SK-N-SH (cell line): Measurements from ENCODE around the gene PGP. TPM values are rescaled to one million over a fixed set of nuclear protein-coding genes. Genes with fewer than 3 reads are reported as not detected.

ENCODE experiments used
- CTCF ChIA-PET: fragments of 300-600, 350-600 bp; formaldehyde crosslinking; extraction: SDS; loops from one replicate; lab custom pipeline; 2021; lab: Yijun Ruan, JAX
- POLR2A ChIA-PET: fragments of 350-600 bp; sonication (Branson Sonifier 250); formaldehyde crosslinking; extraction: SDS; loops from one replicate; lab custom pipeline; 2020; ENCODE audit warnings: antibody characterized with exemption, inconsistent platforms; lab: Yijun Ruan, JAX
- DNase-seq: peaks from one replicate; pipeline ENCODE4 v3.0.0; 2012
- H2AFZ ChIP-seq: fragments of 200-600 bp; sonication (generic); 2 replicates; pipeline ENCODE4 v1.8.1; 2016; ENCODE audit warnings: antibody characterized with exemption, mild to moderate bottlenecking, low read depth
- H3F3A ChIP-seq: fragments of 200-600 bp; sonication (generic); replicated peaks from 2 replicates; pipeline ENCODE3; 2016; ENCODE audit warnings: antibody characterized with exemption, mild to moderate bottlenecking; ENCODE audit not compliant: insufficient read depth
- H3K27ac ChIP-seq, 2 experiments: fragments of 200-500 bp in 1 of 2; fragments of 200-600 bp in 1 of 2; sonication (Bioruptor generic) in 1 of 2; sonication (generic), shearing (Covaris generic) in 1 of 2; 2 replicates each; pipeline versions ENCODE4 v1.5.1 to v1.6.1; 2014 to 2016; ENCODE audit warnings: low read depth in 2 of 2, inconsistent platforms in 1 of 2, low read length in 1 of 2, mild to moderate bottlenecking in 1 of 2, mixed read lengths in 1 of 2
- H3K27me3 ChIP-seq: fragments of 200-600 bp; sonication (generic), shearing (Covaris generic); 2 replicates; pipeline ENCODE4 v1.6.1; 2016; ENCODE audit warnings: mixed run types; ENCODE audit not compliant: insufficient read depth
- H3K36me3 ChIP-seq, 2 experiments: fragments of 200-500 bp in 1 of 2; fragments of 200-600 bp in 1 of 2; sonication (Bioruptor generic) in 1 of 2; sonication (generic) in 1 of 2; replicated peaks in 1 of 2; 2 replicates each; pipeline versions ENCODE3 to v1.5.1; 2014 to 2016; ENCODE audit warnings: low read length in 1 of 2, mild to moderate bottlenecking in 1 of 2; ENCODE audit not compliant: insufficient read depth in 2 of 2, control insufficient read depth in 1 of 2
- H3K4me1 ChIP-seq, 2 experiments: fragments of 200-500 bp in 1 of 2; fragments of 200-600 bp in 1 of 2; sonication (Bioruptor generic) in 1 of 2; sonication (generic), shearing (Covaris generic) in 1 of 2; 2 replicates each; pipeline versions ENCODE4 v1.5.1 to v1.6.1; 2014 to 2016; ENCODE audit warnings: low read depth in 1 of 2, low read length in 1 of 2, mixed run types in 1 of 2; ENCODE audit not compliant: insufficient read depth in 2 of 2, control insufficient read depth in 1 of 2
- H3K4me2 ChIP-seq: fragments of 200-600 bp; sonication (generic), shearing (Covaris generic); 2 replicates; pipeline ENCODE4 v1.6.1; 2017; ENCODE audit warnings: mixed run types
- H3K4me3 ChIP-seq, 2 experiments: fragments of 200-500 bp in 1 of 2; fragments of 200-600 bp in 1 of 2; sonication (Bioruptor generic) in 1 of 2; sonication (generic), shearing (Covaris generic) in 1 of 2; 2 replicates each; pipeline versions ENCODE4 v1.5.1 to v1.8.1; 2014 to 2016; ENCODE audit warnings: low read depth in 2 of 2, inconsistent platforms in 1 of 2, low read length in 1 of 2, mild to moderate bottlenecking in 1 of 2, mixed read lengths in 1 of 2, moderate library complexity in 1 of 2
- H3K79me2 ChIP-seq: fragments of 200-600 bp; sonication (generic); 2 replicates; pipeline ENCODE4 v1.8.1; 2017; ENCODE audit warnings: mild to moderate bottlenecking; ENCODE audit not compliant: insufficient read depth
- H3K9ac ChIP-seq: fragments of 200-600 bp; sonication (generic); 2 replicates; pipeline ENCODE4 v1.6.1; 2017; ENCODE audit warnings: mixed run types
- H3K9me2 ChIP-seq: fragments of 200-600 bp; sonication (generic); 2 replicates; pipeline ENCODE4 v1.6.1; 2017; ENCODE audit warnings: mixed run types
- H3K9me3 ChIP-seq: fragments of 200-600 bp; sonication (generic); 2 replicates; pipeline ENCODE4 v1.6.1; 2017; ENCODE audit warnings: mixed run types, mild to moderate bottlenecking, moderate library complexity
- H4K20me1 ChIP-seq: fragments of 200-600 bp; sonication (generic); 2 replicates; pipeline ENCODE4 v1.6.1; 2017; ENCODE audit warnings: mild to moderate bottlenecking, mixed run types; ENCODE audit not compliant: insufficient read depth
- CTCF ChIP-seq: fragments of 200-600 bp; sonication (generic); IDR thresholded peaks from 2 replicates; pipeline ENCODE4 v1.6.1; 2017; ENCODE audit warnings: antibody characterized with exemption, mild to moderate bottlenecking, moderate library complexity
- EZH2phosphoT487 ChIP-seq: fragments of 200-600 bp; sonication (generic); IDR thresholded peaks from 2 replicates; pipeline ENCODE4 v1.6.1; 2017; ENCODE audit warnings: low read depth, mixed run types, mild to moderate bottlenecking, antibody characterized with exemption, moderate library complexity, borderline replicate concordance
- FOXJ3 ChIP-seq: sonication (generic); formaldehyde crosslinking; IDR thresholded peaks from 2 replicates; pipeline ENCODE4 v1.5.1; 2020; ENCODE audit warnings: mild to moderate bottlenecking, missing genetic modification reagents
- GABPA ChIP-seq: IDR thresholded peaks from 2 replicates; pipeline ENCODE4 v1.4.0; 2012; ENCODE audit warnings: low read depth, mild to moderate bottlenecking
- MEF2A ChIP-seq: IDR thresholded peaks from 2 replicates; pipeline ENCODE4 v1.4.0; 2012; ENCODE audit warnings: low read depth, borderline replicate concordance
- RCOR1 ChIP-seq: fragments of 150-350 bp; IDR thresholded peaks from 2 replicates; pipeline ENCODE4 v1.6.1; 2017; ENCODE audit warnings: antibody characterized with exemption, low read length
- TCF12 ChIP-seq: IDR thresholded peaks from 2 replicates; pipeline ENCODE4 v1.4.0; 2012
- WGBS: methylation state at CpG from one replicate; pipeline ENCODE4 v1.1.6; 2017; ENCODE audit warnings: low lambda C conversion rate; 5-methylcytosine and 5-hydroxymethylcytosine counted together
- polyA plus RNA-seq, 3 experiments: library from polyadenylated mRNA; depleted of rRNA; stranded (reverse); fragments of >200 nt; gene quantifications; 2 replicates each; pipeline ENCODE4 v1.2.3, GENCODE V29; 2012
- TF ChIP-seq, protein P1 (sequence below): IDR thresholded peaks from 2 replicates; pipeline ENCODE4 v1.6.1; 2012; ENCODE audit warnings: mild to moderate bottlenecking, low read depth, low read length, moderate library complexity

The PGP gene
- polyA plus RNA-seq, 1 of the 3 experiments (the other 2 are of a cell fraction) = 10.3 TPM

DNA sequence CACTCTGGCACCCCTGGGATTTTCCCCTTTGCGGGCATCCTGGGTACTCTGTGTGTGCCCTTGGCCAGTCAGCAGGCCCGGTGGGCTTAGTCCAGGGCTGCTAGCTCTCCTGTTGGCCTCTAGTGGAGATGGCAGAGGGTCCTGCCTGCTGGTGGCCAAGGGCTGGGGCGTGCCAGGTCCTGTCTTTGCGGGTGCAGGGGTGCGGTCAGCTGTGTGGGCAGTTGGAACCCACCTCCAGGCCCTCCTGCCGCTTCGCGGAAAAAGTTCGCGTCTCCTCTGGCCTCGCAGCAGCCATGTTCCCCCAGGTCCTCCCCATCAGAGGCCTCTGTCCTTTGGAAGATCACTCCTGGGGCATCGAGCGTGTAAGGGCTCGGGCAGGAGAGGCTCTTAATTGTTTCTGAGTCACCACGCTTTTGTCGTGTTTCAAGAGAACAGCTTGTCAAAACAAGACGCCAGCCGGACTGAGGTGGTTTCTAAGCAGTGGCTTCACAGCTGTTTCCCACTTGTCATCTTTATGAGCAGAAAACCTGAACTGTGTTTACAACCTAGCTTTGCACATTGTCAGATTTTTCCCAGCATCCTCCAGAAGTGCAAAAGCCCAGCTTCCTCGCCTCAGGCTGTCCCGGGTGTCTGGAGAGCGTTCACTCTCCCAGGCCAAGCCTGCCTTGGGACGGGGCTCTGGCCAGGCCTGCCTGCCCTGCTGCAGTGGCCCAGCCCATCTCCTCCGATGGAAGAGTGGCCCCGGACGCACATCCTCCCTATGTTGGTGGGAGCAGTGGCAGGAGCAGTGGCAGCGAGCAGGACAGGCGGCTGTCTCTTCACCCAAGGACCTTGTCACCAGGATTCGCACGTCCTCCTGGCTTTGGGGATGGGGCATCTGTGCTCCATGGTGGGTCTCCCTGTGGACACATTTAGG, 16.6 kb upstream of the PGP start:
- no peak for DNase-seq
- H4K20me1 ChIP-seq = peaks cover 26% of the 10 kb centered on the region

More for the DNA sequence above, 16.6 kb upstream of the PGP start:
- WGBS = 88% methylated on average over 15 of the region's 29 CpGs
- peaks cover 0 to 3% of the 10 kb centered on the region in 2 experiments; a peak in 1 of 4 replicates for H3K4me1 ChIP-seq
- no peaks in the 10 kb centered on the region for H3F3A ChIP-seq
- no peak overlapping the region for H3K4me3 ChIP-seq
- H3K27ac ChIP-seq = peak overlapping the region in 1 of 2 experiments; percentile 11; a peak in 1 of 4 replicates
- H3K27me3 ChIP-seq = no peaks in the 10 kb centered on the region
- peaks cover 23% of the 10 kb centered on the region for H3K79me2 ChIP-seq
- no peak overlapping the region for H3K4me2 ChIP-seq
- no peak overlapping the region for H2AFZ ChIP-seq
- POLR2A ChIA-PET = no interaction called here
- no peak overlapping the region for H3K9ac ChIP-seq
- no peaks in the 10 kb centered on the region for H3K9me3 ChIP-seq
- peaks cover 0 to 74% of the 10 kb centered on the region in 2 experiments for H3K36me3 ChIP-seq
- TF ChIP-seq GABPA (no peak), RCOR1 (no peak), CTCF (no peak), FOXJ3 (no peak), EZH2phosphoT487 (no peak), MEF2A (no peak), TCF12 (no peak)
- TF ChIP-seq, protein P1, sequence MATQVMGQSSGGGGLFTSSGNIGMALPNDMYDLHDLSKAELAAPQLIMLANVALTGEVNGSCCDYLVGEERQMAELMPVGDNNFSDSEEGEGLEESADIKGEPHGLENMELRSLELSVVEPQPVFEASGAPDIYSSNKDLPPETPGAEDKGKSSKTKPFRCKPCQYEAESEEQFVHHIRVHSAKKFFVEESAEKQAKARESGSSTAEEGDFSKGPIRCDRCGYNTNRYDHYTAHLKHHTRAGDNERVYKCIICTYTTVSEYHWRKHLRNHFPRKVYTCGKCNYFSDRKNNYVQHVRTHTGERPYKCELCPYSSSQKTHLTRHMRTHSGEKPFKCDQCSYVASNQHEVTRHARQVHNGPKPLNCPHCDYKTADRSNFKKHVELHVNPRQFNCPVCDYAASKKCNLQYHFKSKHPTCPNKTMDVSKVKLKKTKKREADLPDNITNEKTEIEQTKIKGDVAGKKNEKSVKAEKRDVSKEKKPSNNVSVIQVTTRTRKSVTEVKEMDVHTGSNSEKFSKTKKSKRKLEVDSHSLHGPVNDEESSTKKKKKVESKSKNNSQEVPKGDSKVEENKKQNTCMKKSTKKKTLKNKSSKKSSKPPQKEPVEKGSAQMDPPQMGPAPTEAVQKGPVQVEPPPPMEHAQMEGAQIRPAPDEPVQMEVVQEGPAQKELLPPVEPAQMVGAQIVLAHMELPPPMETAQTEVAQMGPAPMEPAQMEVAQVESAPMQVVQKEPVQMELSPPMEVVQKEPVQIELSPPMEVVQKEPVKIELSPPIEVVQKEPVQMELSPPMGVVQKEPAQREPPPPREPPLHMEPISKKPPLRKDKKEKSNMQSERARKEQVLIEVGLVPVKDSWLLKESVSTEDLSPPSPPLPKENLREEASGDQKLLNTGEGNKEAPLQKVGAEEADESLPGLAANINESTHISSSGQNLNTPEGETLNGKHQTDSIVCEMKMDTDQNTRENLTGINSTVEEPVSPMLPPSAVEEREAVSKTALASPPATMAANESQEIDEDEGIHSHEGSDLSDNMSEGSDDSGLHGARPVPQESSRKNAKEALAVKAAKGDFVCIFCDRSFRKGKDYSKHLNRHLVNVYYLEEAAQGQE = no peak
- no peaks in the 10 kb centered on the region for H3K9me2 ChIP-seq
- CTCF ChIA-PET = interaction anchor here (0.6 to 1.6 kb wide), 3 partner anchors 11 to 368 kb away, joined by 3 to 5 read pairs (median 3); partner anchors contain the start of gene ECI1
